Stimulated activated CD4-positive, alpha-beta T cell treated with anti-CD3 and anti-CD28 coated beads, Interleukin-4, amount 100 ng/mL, for 48 hours (primary cell): ENCODE results near the gene VRK1.
"Not testable (repeated sequence)": the region's sequence is repeated elsewhere in the genome, so short reads cannot be mapped to it uniquely, and the experiment has no call there.

Experiments used
- DNase-seq, 2 donors: peaks; one replicate each; pipeline ENCODE4 v3.0.0-alpha.2; 2020; ENCODE audit warnings: low read depth in 2 of 2

VRK1 gene

DNA sequence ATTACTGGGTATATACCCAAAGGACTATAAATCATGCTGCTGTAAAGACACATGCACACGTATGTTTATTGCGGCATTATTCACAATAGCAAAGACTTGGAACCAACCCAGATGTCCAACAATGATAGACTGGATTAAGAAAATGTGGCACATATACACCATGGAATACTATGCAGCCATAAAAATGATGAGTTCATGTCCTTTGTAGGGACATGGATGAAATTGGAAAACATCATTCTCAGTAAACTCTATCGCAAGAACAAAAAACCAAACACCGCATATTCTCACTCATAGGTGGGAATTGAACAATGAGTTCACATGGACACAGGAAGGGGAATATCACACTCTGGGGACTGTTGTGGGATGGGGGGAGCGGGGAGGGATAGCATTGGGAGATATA is 86.8 kb downstream of the VRK1 start:
- not testable (repeated sequence) for DNase-seq

GRCh38 chr14:96888158-96888557 is 91.0 kb downstream of the VRK1 start:
- DNase-seq = no peak

DNA sequence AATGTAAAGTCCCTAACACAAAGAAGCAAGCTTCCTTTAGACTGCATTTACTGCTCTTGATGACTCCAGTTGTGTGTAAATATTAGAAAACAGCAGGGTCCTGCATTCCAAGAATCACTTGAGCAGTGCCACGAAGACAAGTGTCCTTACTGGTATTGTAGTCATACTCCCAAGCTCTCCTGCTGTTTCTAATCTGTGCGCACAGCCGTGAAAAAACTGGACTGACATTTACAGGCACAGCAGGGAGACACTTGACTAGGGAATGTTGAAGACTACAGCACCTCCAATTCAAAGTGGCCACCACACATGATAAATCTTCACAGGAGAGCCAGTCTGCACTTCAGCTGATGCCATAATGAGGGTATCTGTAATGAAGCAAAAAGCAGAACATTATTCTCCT is 91.4 kb downstream of the VRK1 start:
- DNase-seq = no peak

DNA sequence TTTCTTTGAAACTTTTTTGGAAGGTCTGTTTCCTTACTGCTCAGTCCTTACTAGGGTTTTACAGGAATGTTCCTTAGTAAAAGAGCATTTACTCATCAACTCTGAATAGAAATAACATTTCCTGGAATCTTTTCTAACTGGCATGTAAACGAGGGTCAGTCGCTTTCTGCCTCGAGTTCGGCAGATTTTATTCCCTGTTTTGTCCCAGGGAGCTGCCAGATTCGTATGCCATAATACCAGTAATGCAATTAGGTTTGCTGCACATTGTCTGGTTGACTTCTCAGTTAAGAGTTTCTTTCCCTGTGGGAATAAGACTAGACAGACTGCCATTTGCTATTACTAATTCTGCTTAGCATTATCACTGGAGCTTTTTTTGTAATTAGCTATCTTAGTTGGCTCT is 91.9 kb downstream of the VRK1 start:
- no peak for DNase-seq

GRCh38 chr14:96893966-96894622 is 96.9 kb downstream of the VRK1 start:
- peak in 1 of 2 donors; percentile 1 for DNase-seq

DNA sequence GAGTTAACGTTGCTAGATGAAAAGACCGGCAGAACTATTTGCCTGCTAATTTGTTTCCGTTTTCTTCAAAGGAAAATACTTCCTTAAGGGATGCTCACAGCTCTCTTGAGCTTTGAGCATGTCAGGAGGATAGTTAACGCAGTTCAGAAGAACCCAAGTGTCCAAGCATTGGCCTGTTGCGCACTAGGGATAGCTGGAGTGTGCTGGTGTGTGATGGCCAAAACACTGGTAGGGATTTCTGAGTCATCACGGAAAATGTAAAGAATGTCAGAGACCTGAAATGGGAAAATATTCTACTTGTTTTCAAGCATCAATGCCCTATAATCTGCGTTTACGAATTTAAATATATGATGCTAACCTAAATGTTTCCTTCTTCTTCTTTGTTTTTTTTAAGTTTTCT is 97.8 kb downstream of the VRK1 start:
- DNase-seq = no peak

- DNase-seq = no peak
Measured at GRCh38 chr14:96895658-96896271, 98.6 kb downstream of the VRK1 start.

GRCh38 chr14:96897184-96897583 is 100.0 kb downstream of the VRK1 start:
- DNase-seq = no peak

- DNase-seq = no peak
Measured at GRCh38 chr14:96901227-96901626, 104.0 kb downstream of the VRK1 start.

DNA sequence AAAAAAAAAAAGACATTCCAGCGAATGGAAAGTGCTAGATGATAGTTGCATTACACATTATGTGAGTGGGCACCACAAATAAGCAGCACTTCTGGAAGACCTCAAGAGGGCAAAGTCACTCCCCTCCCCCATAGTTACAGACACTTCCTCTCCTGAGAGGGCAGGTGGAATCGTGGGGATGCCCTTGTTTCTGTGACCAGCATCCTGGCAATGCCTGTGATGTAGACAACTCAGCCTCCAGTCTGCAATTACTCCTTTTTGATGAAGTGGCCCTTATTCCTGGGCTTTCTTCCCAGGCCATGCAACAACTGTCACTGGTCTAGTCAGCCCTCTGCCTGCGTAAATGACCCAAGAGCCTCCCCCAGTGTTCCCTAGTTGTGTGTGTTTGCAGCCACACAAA is 104.8 kb downstream of the VRK1 start:
- no peak for DNase-seq

- DNase-seq = no peak
Measured at GRCh38 chr14:96903444-96904023, 106.4 kb downstream of the VRK1 start.

DNA sequence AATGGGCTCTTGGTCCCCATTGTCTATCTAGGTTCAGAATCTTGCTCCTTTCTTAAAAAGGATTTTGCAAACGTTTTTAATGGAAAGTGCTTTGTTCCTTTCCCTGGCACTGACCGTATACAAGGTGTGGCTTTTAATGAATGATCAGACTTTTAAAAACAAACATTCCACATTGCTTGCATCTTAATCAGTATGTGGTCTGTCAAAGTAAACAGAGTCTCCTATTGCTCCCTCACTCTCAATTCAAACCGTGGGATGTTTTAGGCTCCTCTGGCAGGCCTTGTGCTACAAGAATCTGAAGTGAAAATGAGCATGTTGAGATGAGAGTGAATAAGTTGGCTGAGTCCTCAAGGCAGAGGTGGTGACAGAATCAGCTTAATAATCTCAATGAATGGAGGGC is 107.0 kb downstream of the VRK1 start:
- DNase-seq = no peak

- no peak for DNase-seq
Measured at GRCh38 chr14:96905065-96905464, 107.9 kb downstream of the VRK1 start.

GRCh38 chr14:96905825-96906224 is 108.6 kb downstream of the VRK1 start:
- no peak for DNase-seq

- DNase-seq = no peak
Measured at GRCh38 chr14:96906434-96906833, 109.3 kb downstream of the VRK1 start.

DNA sequence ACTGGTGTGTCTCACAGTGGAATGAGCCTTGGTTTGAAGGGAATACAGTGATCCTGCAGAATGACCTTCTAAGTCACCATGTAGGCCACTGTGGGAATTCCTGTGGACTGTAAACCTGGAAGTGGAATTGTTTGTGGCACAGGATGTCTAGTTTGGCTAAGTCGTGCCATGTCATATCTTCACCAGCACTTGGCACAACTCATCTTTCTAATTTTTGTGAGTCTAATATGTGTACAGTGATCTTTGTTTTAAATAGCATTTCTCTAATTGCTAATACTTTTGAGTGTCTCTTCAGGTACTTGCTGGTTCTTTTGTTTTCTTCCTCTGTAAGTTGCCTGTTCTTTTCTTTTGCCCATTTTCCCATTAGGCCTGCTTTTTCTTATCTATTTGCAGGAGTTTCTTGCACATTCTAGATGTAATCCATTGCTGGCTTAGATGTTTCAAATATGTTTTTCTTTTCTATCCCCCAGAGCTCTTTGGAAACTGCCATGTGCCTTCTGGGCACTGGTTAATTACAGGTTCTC is 112.7 kb downstream of the VRK1 start:
- DNase-seq = no peak

GRCh38 chr14:96911499-96912149 is 114.4 kb downstream of the VRK1 start:
- DNase-seq = no peak

- DNase-seq = no peak
Measured at GRCh38 chr14:96914571-96915128, 117.5 kb downstream of the VRK1 start.

- no peak for DNase-seq
Measured at GRCh38 chr14:96915478-96915877, 118.3 kb downstream of the VRK1 start.

DNA sequence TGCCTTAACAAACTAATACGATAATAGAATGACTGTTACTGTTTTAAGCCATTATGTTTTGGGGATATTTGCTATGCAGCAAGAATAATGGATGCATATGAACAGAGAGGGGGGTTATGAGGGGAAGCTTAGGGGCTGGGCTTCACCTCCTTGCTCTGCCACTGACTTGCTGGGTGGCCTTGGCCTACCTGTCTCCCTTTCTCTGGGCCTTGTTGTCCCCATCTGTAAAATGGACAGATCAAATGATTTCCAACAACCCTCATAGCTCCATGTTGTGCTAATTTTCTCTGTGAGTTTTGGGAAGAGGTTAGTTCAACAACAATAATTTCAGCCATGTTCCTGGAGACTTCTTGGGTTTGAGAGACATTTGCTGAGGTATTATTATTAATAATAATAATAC is 119.6 kb downstream of the VRK1 start:
- no peak for DNase-seq

- no peak for DNase-seq
Measured at GRCh38 chr14:96917442-96917963, 120.3 kb downstream of the VRK1 start.

GRCh38 chr14:96920023-96920422 is 122.8 kb downstream of the VRK1 start:
- DNase-seq = no peak
